ENCODE results near the gene NOLC1.

NOLC1 gene

GRCh38 chr10:102118867-102119266 is 33.3 kb upstream of the NOLC1 start:
- H3K27ac ChIP-seq (ENCODE audit: low read length) = no peak overlapping the region
- peaks cover 54% of the 10 kb centered on the region for H3K79me2 ChIP-seq (ENCODE audit: low read length)
- H3K9me2 ChIP-seq (replicated peaks; ENCODE audit: insufficient read depth, low read length) = no peaks in the 10 kb centered on the region
- no peak overlapping the region for H2AFZ ChIP-seq (ENCODE audit: low read length)
- DNase-seq = no peak
- no peaks in the 10 kb centered on the region for H4K20me1 ChIP-seq (ENCODE audit: insufficient read depth, low read length)
- peak overlapping the region; percentile 90; the same call in 1 of the 2 replicates for H3K4me2 ChIP-seq (ENCODE audit: low read depth, low read length)
- H3K9me3 ChIP-seq (replicated peaks; ENCODE audit: insufficient read depth, low read length) = no peaks in the 10 kb centered on the region
- peaks cover 7% of the 10 kb centered on the region; the same call in 1 of the 2 replicates for H3F3A ChIP-seq (ENCODE audit: insufficient read depth, low read length)
- H3K27me3 ChIP-seq (replicated peaks; ENCODE audit: insufficient read depth, low read length) = no peaks in the 10 kb centered on the region
- no peaks in the 10 kb centered on the region for H3K36me3 ChIP-seq (replicated peaks; ENCODE audit: insufficient read depth, low read length)
- TF ChIP-seq EZH2 (optimal IDR thresholded peaks at IDR 0.05; ENCODE audit: low read depth, low read length) = no peak
- H3K4me1 ChIP-seq (ENCODE audit: low read length) = peaks cover 31% of the 10 kb centered on the region
- H3K9ac ChIP-seq (ENCODE audit: low read length) = no peak overlapping the region
- no peak overlapping the region for H3K4me3 ChIP-seq (ENCODE audit: low read length)

- TF ChIP-seq CTCF (IDR thresholded peaks at IDR 0.05; ENCODE audit: low read length) (no peak), EZH2 (optimal IDR thresholded peaks at IDR 0.05; ENCODE audit: low read depth, low read length) (no peak), EZH2phosphoT487 (IDR thresholded peaks at IDR 0.05; ENCODE audit: low read length) (no peak)
- H3F3A ChIP-seq (ENCODE audit: insufficient read depth, low read length) = peaks cover 7% of the 10 kb centered on the region; the same call in 1 of the 2 replicates
- H3K9ac ChIP-seq (ENCODE audit: low read length) = peak overlapping the region; percentile 83
- H2AFZ ChIP-seq (ENCODE audit: low read length) = peak overlapping the region; percentile 80
- H3K27me3 ChIP-seq (replicated peaks; ENCODE audit: insufficient read depth, low read length) = no peaks in the 10 kb centered on the region
- no peaks in the 10 kb centered on the region for H4K20me1 ChIP-seq (ENCODE audit: insufficient read depth, low read length)
- peaks cover 31% of the 10 kb centered on the region for H3K4me1 ChIP-seq (ENCODE audit: low read length)
- no peaks in the 10 kb centered on the region for H3K9me3 ChIP-seq (replicated peaks; ENCODE audit: insufficient read depth, low read length)
- DNase-seq = peak; percentile 18
- peak overlapping the region; percentile 95 for H3K4me3 ChIP-seq (ENCODE audit: low read length)
- no peaks in the 10 kb centered on the region for H3K9me2 ChIP-seq (replicated peaks; ENCODE audit: insufficient read depth, low read length)
- no peaks in the 10 kb centered on the region for H3K36me3 ChIP-seq (replicated peaks; ENCODE audit: insufficient read depth, low read length)
- peaks cover 49% of the 10 kb centered on the region for H3K79me2 ChIP-seq (ENCODE audit: low read length)
- peak overlapping the region; percentile 90 for H3K4me2 ChIP-seq (ENCODE audit: low read depth, low read length)
- H3K27ac ChIP-seq (ENCODE audit: low read length) = no peak overlapping the region
Observed at GRCh38 chr10:102119417-102120141, 32.6 kb upstream of the NOLC1 start.

- H3K4me2 ChIP-seq (ENCODE audit: low read depth, low read length) = peak within 1 kb of the TSS; percentile 97
- H3K27ac ChIP-seq (ENCODE audit: low read length) = peak within 1 kb of the TSS; percentile 15; the same call in 1 of the 2 replicates
- peaks cover 43% of the 10 kb centered on the region for H3K79me2 ChIP-seq (ENCODE audit: low read length)
- H3K36me3 ChIP-seq (replicated peaks; ENCODE audit: insufficient read depth, low read length) = no peaks in the 10 kb centered on the region
- no peaks in the 10 kb centered on the region for H4K20me1 ChIP-seq (ENCODE audit: insufficient read depth, low read length)
- TF ChIP-seq EZH2phosphoT487 (IDR thresholded peaks at IDR 0.05; ENCODE audit: low read length) (no peak), CTCF (IDR thresholded peaks at IDR 0.05; ENCODE audit: low read length) (no peak), EZH2 (optimal IDR thresholded peaks at IDR 0.05; ENCODE audit: low read depth, low read length) (no peak)
- peak; percentile 75 for DNase-seq
- H3K27me3 ChIP-seq (replicated peaks; ENCODE audit: insufficient read depth, low read length) = no peaks in the 10 kb centered on the region
- H3K4me3 ChIP-seq (ENCODE audit: low read length) = peak within 1 kb of the TSS; percentile 95
- peaks cover 5% of the 10 kb centered on the region; the same call in 1 of the 2 replicates for H3F3A ChIP-seq (ENCODE audit: insufficient read depth, low read length)
- H3K9ac ChIP-seq (ENCODE audit: low read length) = peak within 1 kb of the TSS; percentile 83
- no peaks in the 10 kb centered on the region for H3K9me3 ChIP-seq (replicated peaks; ENCODE audit: insufficient read depth, low read length)
- H3K9me2 ChIP-seq (replicated peaks; ENCODE audit: insufficient read depth, low read length) = no peaks in the 10 kb centered on the region
- peaks cover 27% of the 10 kb centered on the region for H3K4me1 ChIP-seq (ENCODE audit: low read length)
- H2AFZ ChIP-seq (ENCODE audit: low read length) = peak within 1 kb of the TSS; percentile 95
Observed at GRCh38 chr10:102120142-102120990, 31.8 kb upstream of the NOLC1 start, which contains the start of gene LDB1. Gene LDB1, minus strand, starts transcription at chr10:102120368. Its CDS starts 258 bp downstream, at chr10:102120110.
